Tibial nerve (tissue), 4 donors: ENCODE results near the gene FBXL17. TPM values are rescaled to one million over a fixed set of nuclear protein-coding genes. Genes with fewer than 3 reads are reported as not detected.

Experiments used
- DNase-seq, 2 donors: peaks; one replicate each; pipeline ENCODE4 v3.0.0-alpha.2; 2019; ENCODE audit warnings: low spot score in 2 of 2
- H3K27ac ChIP-seq, 4 donors: fragments of 200-600 bp; sonication (generic) in 3 of 4; one replicate each; pipeline ENCODE4 v1.5.1; 2017 to 2019; ENCODE audit warnings: mild to moderate bottlenecking in 1 of 4
- H3K27me3 ChIP-seq, 2 donors: fragments of 200-600 bp; sonication (generic) in 1 of 2; one replicate each; pipeline versions ENCODE4 v1.5.1 to v1.6.0; 2017 to 2019
- H3K36me3 ChIP-seq, 3 donors: fragments of 200-600 bp; sonication (generic); one replicate each; pipeline ENCODE4 v1.5.1; 2018 to 2019
- H3K4me1 ChIP-seq, 4 donors: fragments of 200-600 bp; sonication (generic) in 3 of 4; one replicate each; pipeline ENCODE4 v1.5.1; 2017 to 2019
- H3K4me3 ChIP-seq, 4 donors: fragments of 200-600 bp; sonication (generic) in 3 of 4; one replicate each; pipeline ENCODE4 v1.5.1; 2017 to 2019; ENCODE audit warnings: mild to moderate bottlenecking in 1 of 4, moderate library complexity in 1 of 4
- H3K9me3 ChIP-seq, 4 donors: fragments of 200-600 bp; sonication (generic) in 3 of 4; one replicate each; pipeline ENCODE4 v1.5.1; 2017 to 2019
- CTCF ChIP-seq, 5 experiments: fragments of 200-600 bp in 3 of 5; fragments of 450-650 bp in 2 of 5; sonication (generic) in 3 of 5; IDR thresholded peaks; one replicate each; pipeline ENCODE4 v1.5.1; 2016 to 2019; ENCODE audit warnings: antibody characterized with exemption in 5 of 5, mild to moderate bottlenecking in 3 of 5, moderate library complexity in 2 of 5
- EP300 ChIP-seq, 2 donors: sonication (generic); formaldehyde crosslinking; IDR thresholded peaks; one replicate each; pipeline ENCODE4 v1.6.1; 2017; ENCODE audit warnings: antibody characterized with exemption in 2 of 2, mild to moderate bottlenecking in 1 of 2
- POLR2A ChIP-seq, 2 donors: fragments of 450-650 bp; IDR thresholded peaks; one replicate each; pipeline ENCODE4 v1.6.1; 2017; ENCODE audit warnings: antibody characterized with exemption in 2 of 2, mild to moderate bottlenecking in 2 of 2, moderate library complexity in 2 of 2
- WGBS, 2 donors: methylation state at CpG; one replicate each; pipeline ENCODE4 v1.1.5; 2018; 5-methylcytosine and 5-hydroxymethylcytosine counted together
- total RNA-seq, 4 donors: library from RNA; depleted of rRNA; stranded (reverse); fragments of >200 nt; gene quantifications; one replicate each; pipeline ENCODE4 v1.1.0, GENCODE V29; 2016

Gene FBXL17
- total RNA-seq, 4 donors from 2014 or later = 16.5 to 19.0 (median 17.6) TPM

- Histone ChIP-seq H3K4me1 (peaks cover 0 to 3% (median 0%) of the 10 kb centered on the region in 4 donors), H3K27me3 (no peaks in the 10 kb centered on the region), H3K4me3 (no peak overlapping the region), H3K27ac (no peak overlapping the region), H3K9me3 (no peaks in the 10 kb centered on the region), H3K36me3 (no peaks in the 10 kb centered on the region)
- no peak for DNase-seq
- TF ChIP-seq EP300 (IDR thresholded peaks at IDR 0.05) (no peak), POLR2A (IDR thresholded peaks at IDR 0.05) (no peak), CTCF (IDR thresholded peaks at IDR 0.05) (no peak)
- 88 to 94% methylated on average over 5 of the region's 5 CpGs for WGBS, 2 donors
These were observed 37.6 kb downstream of the FBXL17 start for GRCh38 chr5:108344103-108344822.

GRCh38 chr5:108341866-108342265, 40.0 kb downstream of the FBXL17 start:
- H3K4me1 ChIP-seq = peaks cover 0 to 3% (median 0%) of the 10 kb centered on the region in 4 donors
- no peak for TF ChIP-seq EP300 (IDR thresholded peaks at IDR 0.05)
- TF ChIP-seq POLR2A (IDR thresholded peaks at IDR 0.05) = no peak
- no peak for TF ChIP-seq CTCF (IDR thresholded peaks at IDR 0.05)
- no peaks in the 10 kb centered on the region for H3K27me3 ChIP-seq
- no peak overlapping the region for H3K27ac ChIP-seq
- no peaks in the 10 kb centered on the region for H3K36me3 ChIP-seq
- no peaks in the 10 kb centered on the region for H3K9me3 ChIP-seq
- 93 to 100% methylated on average over 1 of the region's 1 CpG for WGBS, 2 donors
- no peak for DNase-seq
- no peak overlapping the region for H3K4me3 ChIP-seq

DNA sequence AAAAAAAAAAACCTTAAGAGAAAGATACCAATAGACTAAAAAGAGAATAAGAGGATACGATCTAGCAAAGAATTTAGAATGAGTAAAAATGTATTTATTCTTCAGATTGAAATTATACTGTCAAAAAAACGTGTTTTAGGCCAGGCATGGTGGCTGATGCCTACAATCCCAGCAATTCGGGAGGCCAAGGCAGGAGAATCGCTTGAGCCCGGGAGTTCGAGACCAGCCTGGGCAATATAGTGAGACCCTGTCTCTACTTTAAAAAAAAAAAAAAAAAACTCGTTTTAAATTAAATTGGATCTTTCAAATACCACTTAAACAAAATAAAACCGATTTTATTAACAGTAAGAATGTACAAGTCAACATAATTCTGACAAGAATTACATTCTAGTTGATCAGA, 41.8 kb downstream of the FBXL17 start:
- Histone ChIP-seq H3K27me3 (no peaks in the 10 kb centered on the region), H3K9me3 (no peaks in the 10 kb centered on the region), H3K36me3 (no peaks in the 10 kb centered on the region), H3K4me1 (no peaks in the 10 kb centered on the region), H3K4me3 (no peak overlapping the region), H3K27ac (no peak overlapping the region)
- no peak for TF ChIP-seq CTCF (IDR thresholded peaks at IDR 0.05)
- TF ChIP-seq EP300 (IDR thresholded peaks at IDR 0.05) = no peak
- no peak for TF ChIP-seq POLR2A (IDR thresholded peaks at IDR 0.05)
- 95 to 96% methylated on average over 8 of the region's 8 CpGs for WGBS, 2 donors
- DNase-seq = no peak

GRCh38 chr5:108339220-108339619, 42.7 kb downstream of the FBXL17 start:
- no peak for DNase-seq
- no peaks in the 10 kb centered on the region for H3K36me3 ChIP-seq
- WGBS, 2 donors = 86% methylated on average over 1 of the region's 1 CpG
- no peak for TF ChIP-seq POLR2A (IDR thresholded peaks at IDR 0.05)
- no peaks in the 10 kb centered on the region for H3K27me3 ChIP-seq
- no peak overlapping the region for H3K27ac ChIP-seq
- H3K4me3 ChIP-seq = no peak overlapping the region
- no peaks in the 10 kb centered on the region for H3K9me3 ChIP-seq
- H3K4me1 ChIP-seq = no peaks in the 10 kb centered on the region

DNA sequence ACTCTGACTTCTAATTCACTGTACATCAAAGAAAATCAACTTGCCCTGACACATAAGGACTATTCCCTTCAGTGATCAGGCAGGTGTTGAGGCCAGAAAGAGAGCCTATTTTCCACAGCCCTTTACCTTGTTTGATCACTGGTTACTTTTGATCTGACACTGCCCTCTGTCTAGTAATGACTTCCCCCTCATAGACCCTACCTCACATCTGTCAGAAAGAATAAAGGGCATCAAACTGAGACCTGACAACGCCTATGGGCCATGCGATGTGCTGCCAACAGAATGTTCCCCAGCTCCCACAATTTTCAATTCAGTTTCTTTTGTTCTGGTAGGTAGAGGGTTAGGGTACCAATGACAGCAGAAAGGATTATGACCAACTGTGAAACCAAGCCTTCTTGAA, 47.7 kb downstream of the FBXL17 start:
- no peaks in the 10 kb centered on the region for H3K27me3 ChIP-seq
- no peak overlapping the region for H3K4me3 ChIP-seq
- H3K9me3 ChIP-seq = no peaks in the 10 kb centered on the region
- 94 to 97% methylated on average over 2 of the region's 2 CpGs for WGBS, 2 donors
- H3K27ac ChIP-seq = no peak overlapping the region
- no peaks in the 10 kb centered on the region for H3K36me3 ChIP-seq
- no peak for DNase-seq
- no peaks in the 10 kb centered on the region for H3K4me1 ChIP-seq
- TF ChIP-seq POLR2A (IDR thresholded peaks at IDR 0.05) (no peak), EP300 (IDR thresholded peaks at IDR 0.05) (no peak), CTCF (IDR thresholded peaks at IDR 0.05) (no peak)
